ENCODE data around the gene PTPRN2. TPM values are rescaled to one million over a fixed set of nuclear protein-coding genes. Genes with fewer than 3 reads are reported as not detected.
"Not testable (repeated sequence)": the region's sequence is repeated elsewhere in the genome, so short reads cannot be mapped to it uniquely, and the experiment has no call there.

PTPRN2 gene
- total and polyA plus RNA-seq, 2 donors: 1.7 to 1.9 TPM

GRCh38 chr7:158167373-158167772 is 420.2 kb downstream of the PTPRN2 start:
- no peak for DNase-seq (ENCODE audit: low read depth in 6 of 9, low spot score in 9 of 9)
- 76% methylated on average over 4 of the region's 4 CpGs for WGBS
- no peaks in the 10 kb centered on the region for H3K4me1 ChIP-seq (ENCODE audit: control insufficient read depth in 2 of 2, insufficient read depth in 2 of 2, low read length in 2 of 2)
- H3K9me3 ChIP-seq (ENCODE audit: control insufficient read depth in 2 of 2, insufficient read depth in 1 of 2, low read length in 1 of 2): peaks cover 3 to 39% of the 10 kb centered on the region in 2 donors
- H3K27me3 ChIP-seq (ENCODE audit: control insufficient read depth in 2 of 2, insufficient read depth in 1 of 2, low read length in 1 of 2): no peaks in the 10 kb centered on the region
- H3K27ac ChIP-seq (ENCODE audit: low read depth in 1 of 2, low read length in 1 of 2): no peak overlapping the region
- H3K36me3 ChIP-seq (ENCODE audit: control insufficient read depth in 2 of 2, insufficient read depth in 2 of 2, low read length in 1 of 2): no peaks in the 10 kb centered on the region
- no peak overlapping the region for H3K4me3 ChIP-seq (ENCODE audit: low read length in 2 of 2)

GRCh38 chr7:158166386-158167340 is 421.0 kb downstream of the PTPRN2 start:
- Histone ChIP-seq H3K36me3 (ENCODE audit: control insufficient read depth in 2 of 2, insufficient read depth in 2 of 2, low read length in 1 of 2) (no peaks in the 10 kb centered on the region), H3K27me3 (ENCODE audit: control insufficient read depth in 2 of 2, insufficient read depth in 1 of 2, low read length in 1 of 2) (no peaks in the 10 kb centered on the region), H3K27ac (ENCODE audit: low read depth in 1 of 2, low read length in 1 of 2) (no peak overlapping the region), H3K9me3 (ENCODE audit: control insufficient read depth in 2 of 2, insufficient read depth in 1 of 2, low read length in 1 of 2) (peaks cover 3 to 39% of the 10 kb centered on the region in 2 donors), H3K4me1 (ENCODE audit: control insufficient read depth in 2 of 2, insufficient read depth in 2 of 2, low read length in 2 of 2) (no peaks in the 10 kb centered on the region), H3K4me3 (ENCODE audit: low read length in 2 of 2) (no peak overlapping the region)
- DNase-seq (ENCODE audit: low read depth in 6 of 9, low spot score in 9 of 9): no peak
- WGBS: 88% methylated on average over 41 of the region's 41 CpGs

GRCh38 chr7:158165711-158166110 is 421.9 kb downstream of the PTPRN2 start:
- H3K27ac ChIP-seq (ENCODE audit: low read depth in 1 of 2, low read length in 1 of 2): no peak overlapping the region
- no peak overlapping the region for H3K4me3 ChIP-seq (ENCODE audit: low read length in 2 of 2)
- DNase-seq (ENCODE audit: low read depth in 6 of 9, low spot score in 9 of 9): no peak
- H3K36me3 ChIP-seq (ENCODE audit: control insufficient read depth in 2 of 2, insufficient read depth in 2 of 2, low read length in 1 of 2): no peaks in the 10 kb centered on the region
- WGBS: 89% methylated on average over 16 of the region's 16 CpGs
- peaks cover 3 to 39% of the 10 kb centered on the region in 2 donors for H3K9me3 ChIP-seq (ENCODE audit: control insufficient read depth in 2 of 2, insufficient read depth in 1 of 2, low read length in 1 of 2)
- no peaks in the 10 kb centered on the region for H3K4me1 ChIP-seq (ENCODE audit: control insufficient read depth in 2 of 2, insufficient read depth in 2 of 2, low read length in 2 of 2)
- H3K27me3 ChIP-seq (ENCODE audit: control insufficient read depth in 2 of 2, insufficient read depth in 1 of 2, low read length in 1 of 2): no peaks in the 10 kb centered on the region

- Histone ChIP-seq H3K27ac (ENCODE audit: low read depth in 1 of 2, low read length in 1 of 2) (no peak overlapping the region), H3K4me1 (ENCODE audit: control insufficient read depth in 2 of 2, insufficient read depth in 2 of 2, low read length in 2 of 2) (no peaks in the 10 kb centered on the region), H3K4me3 (ENCODE audit: low read length in 2 of 2) (no peak overlapping the region), H3K36me3 (ENCODE audit: control insufficient read depth in 2 of 2, insufficient read depth in 2 of 2, low read length in 1 of 2) (no peaks in the 10 kb centered on the region), H3K9me3 (ENCODE audit: control insufficient read depth in 2 of 2, insufficient read depth in 1 of 2, low read length in 1 of 2) (peaks cover 3 to 32% of the 10 kb centered on the region in 2 donors), H3K27me3 (ENCODE audit: control insufficient read depth in 2 of 2, insufficient read depth in 1 of 2, low read length in 1 of 2) (no peaks in the 10 kb centered on the region)
- no peak for DNase-seq (ENCODE audit: low read depth in 6 of 9, low spot score in 9 of 9)
- 68% methylated on average over 67 of the region's 67 CpGs for WGBS
These were observed 423.2 kb downstream of the PTPRN2 start for GRCh38 chr7:158164101-158165095.

GRCh38 chr7:158161194-158161593 is 426.4 kb downstream of the PTPRN2 start:
- Histone ChIP-seq H3K9me3 (ENCODE audit: control insufficient read depth in 2 of 2, insufficient read depth in 1 of 2, low read length in 1 of 2) (peaks cover 7 to 39% of the 10 kb centered on the region in 2 donors), H3K27ac (ENCODE audit: low read depth in 1 of 2, low read length in 1 of 2) (no peak overlapping the region), H3K4me3 (ENCODE audit: low read length in 2 of 2) (no peak overlapping the region), H3K36me3 (ENCODE audit: control insufficient read depth in 2 of 2, insufficient read depth in 2 of 2, low read length in 1 of 2) (no peaks in the 10 kb centered on the region), H3K4me1 (ENCODE audit: control insufficient read depth in 2 of 2, insufficient read depth in 2 of 2, low read length in 2 of 2) (no peaks in the 10 kb centered on the region), H3K27me3 (ENCODE audit: control insufficient read depth in 2 of 2, insufficient read depth in 1 of 2, low read length in 1 of 2) (no peaks in the 10 kb centered on the region)
- WGBS: 93% methylated on average over 5 of the region's 5 CpGs
- DNase-seq (ENCODE audit: low read depth in 6 of 9, low spot score in 9 of 9): no peak

DNA sequence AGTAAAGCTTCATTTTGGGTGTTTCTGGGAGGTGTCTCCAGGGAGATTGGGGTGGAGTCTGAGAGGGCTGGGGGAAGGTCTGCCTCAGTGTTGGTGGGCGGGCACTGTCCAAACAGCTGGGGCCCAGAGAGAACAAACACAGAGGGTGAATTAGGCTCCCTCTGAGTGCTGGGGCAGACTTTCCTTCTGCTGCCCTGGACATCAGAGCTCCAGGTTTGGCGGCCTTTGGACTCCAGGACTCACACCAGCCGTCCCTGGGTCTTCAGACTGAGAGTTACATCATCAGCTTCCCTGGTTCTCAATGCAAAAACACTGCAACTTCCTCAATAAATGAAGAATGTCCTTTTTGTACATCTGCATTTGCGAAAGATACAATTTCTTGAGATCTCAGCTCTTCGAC is 427.4 kb downstream of the PTPRN2 start:
- H3K4me3 ChIP-seq (ENCODE audit: low read length in 2 of 2): no peak overlapping the region
- no peak for DNase-seq (ENCODE audit: low read depth in 6 of 9, low spot score in 9 of 9)

GRCh38 chr7:158157460-158157859 is 430.2 kb downstream of the PTPRN2 start:
- Histone ChIP-seq H3K4me1 (ENCODE audit: control insufficient read depth in 2 of 2, insufficient read depth in 2 of 2, low read length in 2 of 2) (no peaks in the 10 kb centered on the region), H3K9me3 (ENCODE audit: control insufficient read depth in 2 of 2, insufficient read depth in 1 of 2, low read length in 1 of 2) (peaks cover 11 to 34% of the 10 kb centered on the region in 2 donors), H3K4me3 (ENCODE audit: low read length in 2 of 2) (no peak overlapping the region), H3K27me3 (ENCODE audit: control insufficient read depth in 2 of 2, insufficient read depth in 1 of 2, low read length in 1 of 2) (no peaks in the 10 kb centered on the region), H3K27ac (ENCODE audit: low read depth in 1 of 2, low read length in 1 of 2) (no peak overlapping the region), H3K36me3 (ENCODE audit: control insufficient read depth in 2 of 2, insufficient read depth in 2 of 2, low read length in 1 of 2) (no peaks in the 10 kb centered on the region)
- DNase-seq (ENCODE audit: low read depth in 6 of 9, low spot score in 9 of 9): no peak
- WGBS: 90% methylated on average over 16 of the region's 16 CpGs

More for the DNA sequence above, 427.4 kb downstream of the PTPRN2 start:
- H3K36me3 ChIP-seq (ENCODE audit: control insufficient read depth in 2 of 2, insufficient read depth in 2 of 2, low read length in 1 of 2): no peaks in the 10 kb centered on the region
- no peak overlapping the region for H3K27ac ChIP-seq (ENCODE audit: low read depth in 1 of 2, low read length in 1 of 2)
- no peaks in the 10 kb centered on the region for H3K27me3 ChIP-seq (ENCODE audit: control insufficient read depth in 2 of 2, insufficient read depth in 1 of 2, low read length in 1 of 2)
- 81% methylated on average over 5 of the region's 5 CpGs for WGBS
- H3K4me1 ChIP-seq (ENCODE audit: control insufficient read depth in 2 of 2, insufficient read depth in 2 of 2, low read length in 2 of 2): no peaks in the 10 kb centered on the region
- peaks cover 7 to 32% of the 10 kb centered on the region in 2 donors for H3K9me3 ChIP-seq (ENCODE audit: control insufficient read depth in 2 of 2, insufficient read depth in 1 of 2, low read length in 1 of 2)

DNA sequence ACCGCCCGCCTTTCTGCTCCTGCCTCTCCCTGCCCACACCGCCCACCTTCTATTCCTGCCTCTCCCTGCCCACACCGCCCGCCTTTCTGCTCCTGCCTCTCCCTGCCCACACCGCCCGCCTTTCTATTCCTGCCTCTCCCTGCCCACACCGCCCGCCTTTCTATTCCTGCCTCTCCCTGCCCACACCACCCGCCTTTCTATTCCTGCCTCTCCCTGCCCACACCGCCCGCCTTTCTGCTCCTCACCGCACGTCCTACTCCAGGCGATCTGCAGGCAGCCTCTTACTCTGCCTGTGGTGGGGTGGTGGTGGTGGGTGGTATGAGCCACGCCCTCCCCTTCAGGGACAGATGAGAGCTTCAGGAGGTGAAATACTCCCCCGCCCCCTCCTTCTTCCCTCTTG is 436.4 kb downstream of the PTPRN2 start:
- H3K4me3 ChIP-seq (ENCODE audit: low read length in 2 of 2); H3K4me1 ChIP-seq (ENCODE audit: control insufficient read depth in 2 of 2, insufficient read depth in 2 of 2, low read length in 2 of 2); H3K27ac ChIP-seq (ENCODE audit: low read depth in 1 of 2, low read length in 1 of 2); H3K36me3 ChIP-seq (ENCODE audit: control insufficient read depth in 2 of 2, insufficient read depth in 2 of 2, low read length in 1 of 2); H3K27me3 ChIP-seq (ENCODE audit: control insufficient read depth in 2 of 2, insufficient read depth in 1 of 2, low read length in 1 of 2): not testable (repeated sequence)
- WGBS: 75% methylated on average over 17 of the region's 17 CpGs
- peaks cover 16 to 55% of the 10 kb centered on the region in 2 donors for H3K9me3 ChIP-seq (ENCODE audit: control insufficient read depth in 2 of 2, insufficient read depth in 1 of 2, low read length in 1 of 2)
- DNase-seq (ENCODE audit: low read depth in 6 of 9, low spot score in 9 of 9): peak in 3 of 9 donors; percentile 7 to 26 (median 26)

Data from thymus (tissue), 11 donors.